HepG2 (cell line): ENCODE measurements around the gene HNRNPA1. TPM values are rescaled to one million over a fixed set of nuclear protein-coding genes. Genes with fewer than 3 reads are reported as not detected.

Experiments
- AKAP8 ChIP-seq: sonication (generic); formaldehyde crosslinking; IDR thresholded peaks from 2 replicates; pipeline ENCODE4 v1.5.1; 2020; ENCODE audit warnings: mild to moderate bottlenecking, missing genetic modification reagents
- CERS6 ChIP-seq: sonication (generic); formaldehyde crosslinking; IDR thresholded peaks from 2 replicates; pipeline ENCODE4 v1.5.0; 2020; ENCODE audit warnings: missing genetic modification reagents
- GLMP ChIP-seq: sonication (generic); formaldehyde crosslinking; IDR thresholded peaks from 2 replicates; pipeline ENCODE4 v1.9.0; 2021; ENCODE audit warnings: missing genetic modification reagents, mild to moderate bottlenecking, borderline replicate concordance
- IKZF1 ChIP-seq: fragments of 450-650 bp; IDR thresholded peaks from 2 replicates; pipeline ENCODE4 v1.7.1; 2016
- IRF1 ChIP-seq: sonication (generic); formaldehyde crosslinking; IDR thresholded peaks from 2 replicates; pipeline ENCODE4 v1.4.0; 2020; ENCODE audit warnings: low read depth, mild to moderate bottlenecking, missing genetic modification reagents
- KAT2B ChIP-seq: fragments of 150-350 bp; IDR thresholded peaks from 2 replicates; pipeline ENCODE4 v1.6.1; 2014; ENCODE audit warnings: low read depth, low read length, borderline replicate concordance
- NFYC ChIP-seq: IDR thresholded peaks from 2 replicates; pipeline ENCODE4 v1.6.1; 2016; ENCODE audit warnings: missing genetic modification reagents, missing compliant biosample characterization
- PCBP1 ChIP-seq: fragments of 200-400 bp; formaldehyde crosslinking; IDR thresholded peaks from 2 replicates; pipeline ENCODE4 v1.6.1; 2017; ENCODE audit warnings: mild to moderate bottlenecking, low read depth, low read length, borderline replicate concordance
- PLSCR1 ChIP-seq: sonication (generic); formaldehyde crosslinking; IDR thresholded peaks from 2 replicates; pipeline ENCODE4 v1.5.0; 2020; ENCODE audit warnings: missing genetic modification reagents, mild to moderate bottlenecking, borderline replicate concordance
- RBM39 ChIP-seq: fragments of 200-400 bp; formaldehyde crosslinking; IDR thresholded peaks from one replicate; pipeline ENCODE4 v1.6.1; 2018; ENCODE audit warnings: antibody characterized with exemption, mild to moderate bottlenecking, low read depth, low read length; ENCODE audit not compliant: poor library complexity, severe bottlenecking
- RFX1 ChIP-seq: fragments of 450-650 bp; IDR thresholded peaks from 2 replicates; pipeline ENCODE4 v1.6.1; 2017
- SMAD3 ChIP-seq: sonication (generic); formaldehyde crosslinking; IDR thresholded peaks from 2 replicates; pipeline ENCODE4 v1.4.0; 2020; ENCODE audit warnings: missing genetic modification reagents
- SMAD9 ChIP-seq: sonication (generic); formaldehyde crosslinking; IDR thresholded peaks from 2 replicates; pipeline ENCODE4 v1.5.1; 2020; ENCODE audit warnings: mild to moderate bottlenecking, missing genetic modification reagents
- SRSF1 ChIP-seq: fragments of 200-400 bp; formaldehyde crosslinking; optimal IDR thresholded peaks from 2 replicates; pipeline ENCODE3; 2017; ENCODE audit warnings: mild to moderate bottlenecking, low read depth, low read length, moderate library complexity
- TBP ChIP-seq: sonication (generic); formaldehyde crosslinking; IDR thresholded peaks from 2 replicates; pipeline ENCODE4 v1.5.0; 2020; ENCODE audit warnings: missing genetic modification reagents
- TBX3 ChIP-seq: fragments of 450-650 bp; IDR thresholded peaks from 2 replicates; pipeline ENCODE4 v1.6.1; 2017; ENCODE audit warnings: antibody characterized with exemption, mild to moderate bottlenecking, inconsistent platforms, borderline replicate concordance
- ZFP36L2 ChIP-seq: sonication (generic); formaldehyde crosslinking; IDR thresholded peaks from 2 replicates; pipeline ENCODE4 v1.4.0; 2020; ENCODE audit warnings: missing genetic modification reagents
- ZFY ChIP-seq: sonication (generic); formaldehyde crosslinking; IDR thresholded peaks from 2 replicates; pipeline ENCODE4 v1.4.0; 2020; ENCODE audit warnings: missing genetic modification reagents
- ZHX1 ChIP-seq: sonication (generic); formaldehyde crosslinking; IDR thresholded peaks from 2 replicates; pipeline ENCODE4 v1.8.1; 2022; ENCODE audit warnings: low read depth, mild to moderate bottlenecking, missing genetic modification reagents
- ZNF24 ChIP-seq: fragments of 450-650 bp; IDR thresholded peaks from 2 replicates; pipeline ENCODE4 v1.6.1; 2017; ENCODE audit warnings: antibody characterized with exemption, mild to moderate bottlenecking
- ZNF446 ChIP-seq: sonication (generic); formaldehyde crosslinking; IDR thresholded peaks from 2 replicates; pipeline ENCODE4 v1.5.0; 2020; ENCODE audit warnings: mild to moderate bottlenecking, missing genetic modification reagents
- ZNF543 ChIP-seq: sonication (generic); formaldehyde crosslinking; IDR thresholded peaks from 2 replicates; pipeline ENCODE4 v1.4.0; 2020; ENCODE audit warnings: mild to moderate bottlenecking, missing genetic modification reagents
- ZNF816 ChIP-seq: sonication (generic); formaldehyde crosslinking; IDR thresholded peaks from 2 replicates; pipeline ENCODE4 v1.8.0; 2022; ENCODE audit warnings: missing genetic modification reagents, mild to moderate bottlenecking, borderline replicate concordance
- polyA plus RNA-seq, 8 experiments: library from polyadenylated mRNA; depleted of rRNA in 3 of 8; stranded (reverse) in 7 of 8; unstranded in 1 of 8; fragments of >200 nt; fragmentation: Illumina TruSeq in 4 of 8; extraction: Trizol in 4 of 8; gene quantifications; 2 replicates each; pipeline versions ENCODE4 v1.2.1 to v1.2.3, GENCODE V29; 2011 to 2016; ENCODE audit warnings: low read depth in 4 of 8, missing spikeins in 1 of 8, mixed read lengths in 1 of 8; ENCODE audit not compliant: insufficient read depth in 1 of 8
- total RNA-seq, 5 experiments: library from RNA; depleted of rRNA; stranded (reverse); fragments of >200 nt; fragmentation: Illumina TruSeq; extraction: Trizol; gene quantifications; 2 replicates each; pipeline ENCODE4 v1.2.3, GENCODE V29; 2016; ENCODE audit warnings: low read depth in 1 of 5

HNRNPA1 gene
- total and polyA plus RNA-seq, 2 of the 13 experiments (the other 11 are each of a cell fraction or from before 2014, with no cell fraction given), result 535 to 1,820 TPM

- TF ChIP-seq GLMP, result no peak
- TF ChIP-seq PCBP1, result 0 out of 2 replicates have a peak, but pooled peaks have one; percentile 33
- TF ChIP-seq AKAP8 (CRISPR knock-in tag), result no peak
- no peak for TF ChIP-seq ZNF24
- peak; percentile 98 for TF ChIP-seq NFYC (CRISPR knock-in tag)
- 0 out of 2 replicates have a peak, but pooled peaks have one; percentile 41 for TF ChIP-seq ZNF543 (CRISPR knock-in tag)
- peak; percentile 78 for TF ChIP-seq RFX1
- no peak for TF ChIP-seq IKZF1
- TF ChIP-seq TBP (CRISPR knock-in tag), result no peak
- no peak for TF ChIP-seq CERS6 (CRISPR knock-in tag)
- no peak for TF ChIP-seq ZHX1 (CRISPR knock-in tag)
- peak; percentile 93 for TF ChIP-seq ZFY (CRISPR knock-in tag)
- TF ChIP-seq IRF1, result no peak
- TF ChIP-seq SMAD3 (CRISPR knock-in tag), result no peak; the same call in 1 of the 2 replicates
- TF ChIP-seq TBX3, result no peak
- TF ChIP-seq KAT2B, result no peak
- TF ChIP-seq RBM39, result no peak
- no peak for TF ChIP-seq SMAD9 (CRISPR knock-in tag)
- no peak for TF ChIP-seq ZFP36L2 (CRISPR knock-in tag)
- TF ChIP-seq ZNF816 (CRISPR knock-in tag), result no peak
- TF ChIP-seq PLSCR1, result no peak
- TF ChIP-seq ZNF446 (CRISPR knock-in tag), result no peak
- peak; percentile 58 for TF ChIP-seq SRSF1
Measured at GRCh38 chr12:54324617-54325441, 44.3 kb downstream of the HNRNPA1 start, which contains the start of gene COPZ1 (continued).
